Measurements from ENCODE around the gene POLR3A. TPM values are rescaled to one million over a fixed set of nuclear protein-coding genes. Genes with fewer than 3 reads are reported as not detected.
"Not testable (repeated sequence)": the region's sequence is repeated elsewhere in the genome, so short reads cannot be mapped to it uniquely, and the experiment has no call there.

Gene POLR3A
- total RNA-seq, 1 donor from 2014 or later: 19.5 TPM

DNA sequence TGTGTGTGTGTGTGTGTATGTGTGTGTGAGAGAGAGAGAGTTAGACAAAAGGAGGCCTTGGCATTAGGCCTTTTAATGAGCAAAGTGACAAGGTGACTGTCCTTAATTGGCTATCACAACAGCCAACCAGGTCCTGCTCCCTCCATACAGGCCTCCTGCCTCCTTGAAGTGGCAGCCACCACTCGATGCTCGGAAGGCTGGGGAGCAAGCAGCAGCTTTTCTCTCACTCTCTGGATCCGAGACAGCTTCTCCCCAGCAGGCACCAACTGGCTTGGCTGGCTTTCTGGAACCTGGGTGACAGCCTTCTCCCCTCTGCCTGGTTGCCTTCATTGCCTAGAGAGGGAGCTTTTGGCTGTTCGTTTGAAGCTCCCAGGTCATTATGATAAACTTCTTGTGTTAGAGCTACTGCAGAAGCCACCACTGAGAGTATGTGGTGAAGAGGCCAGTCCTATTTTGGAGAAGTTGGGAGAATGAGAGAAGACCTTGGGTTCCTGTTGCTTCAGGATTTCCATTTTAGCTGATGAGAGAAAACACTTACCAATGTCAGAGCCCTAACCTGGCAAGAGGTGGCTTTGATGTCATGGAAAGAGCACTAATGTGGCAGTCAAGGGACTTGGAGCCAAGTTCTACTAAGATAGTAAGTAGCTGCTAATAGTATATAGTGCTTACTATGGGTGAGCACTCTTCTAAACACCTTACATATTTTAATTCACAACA is 42.0 kb upstream of the POLR3A start:
- H3K27me3 Mint-ChIP-seq (ENCODE audit: unreplicated experiment): peaks cover 6% of the 10 kb centered on the region
- TF ChIP-seq, protein P1, sequence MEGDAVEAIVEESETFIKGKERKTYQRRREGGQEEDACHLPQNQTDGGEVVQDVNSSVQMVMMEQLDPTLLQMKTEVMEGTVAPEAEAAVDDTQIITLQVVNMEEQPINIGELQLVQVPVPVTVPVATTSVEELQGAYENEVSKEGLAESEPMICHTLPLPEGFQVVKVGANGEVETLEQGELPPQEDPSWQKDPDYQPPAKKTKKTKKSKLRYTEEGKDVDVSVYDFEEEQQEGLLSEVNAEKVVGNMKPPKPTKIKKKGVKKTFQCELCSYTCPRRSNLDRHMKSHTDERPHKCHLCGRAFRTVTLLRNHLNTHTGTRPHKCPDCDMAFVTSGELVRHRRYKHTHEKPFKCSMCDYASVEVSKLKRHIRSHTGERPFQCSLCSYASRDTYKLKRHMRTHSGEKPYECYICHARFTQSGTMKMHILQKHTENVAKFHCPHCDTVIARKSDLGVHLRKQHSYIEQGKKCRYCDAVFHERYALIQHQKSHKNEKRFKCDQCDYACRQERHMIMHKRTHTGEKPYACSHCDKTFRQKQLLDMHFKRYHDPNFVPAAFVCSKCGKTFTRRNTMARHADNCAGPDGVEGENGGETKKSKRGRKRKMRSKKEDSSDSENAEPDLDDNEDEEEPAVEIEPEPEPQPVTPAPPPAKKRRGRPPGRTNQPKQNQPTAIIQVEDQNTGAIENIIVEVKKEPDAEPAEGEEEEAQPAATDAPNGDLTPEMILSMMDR (IDR thresholded peaks at IDR 0.05): no peak
- H3K4me1 Mint-ChIP-seq (ENCODE audit: unreplicated experiment): peaks cover 5% of the 10 kb centered on the region
- no peak overlapping the region for H3K27ac Mint-ChIP-seq (ENCODE audit: unreplicated experiment)
- no peaks in the 10 kb centered on the region for H3K36me3 Mint-ChIP-seq (ENCODE audit: unreplicated experiment)
- DNase-seq (ENCODE audit: extremely low spot score, unreplicated experiment): no peak
- H3K4me3 Mint-ChIP-seq (ENCODE audit: unreplicated experiment): no peak overlapping the region
- H3K9me3 Mint-ChIP-seq (ENCODE audit: unreplicated experiment): peaks cover 4% of the 10 kb centered on the region

DNA sequence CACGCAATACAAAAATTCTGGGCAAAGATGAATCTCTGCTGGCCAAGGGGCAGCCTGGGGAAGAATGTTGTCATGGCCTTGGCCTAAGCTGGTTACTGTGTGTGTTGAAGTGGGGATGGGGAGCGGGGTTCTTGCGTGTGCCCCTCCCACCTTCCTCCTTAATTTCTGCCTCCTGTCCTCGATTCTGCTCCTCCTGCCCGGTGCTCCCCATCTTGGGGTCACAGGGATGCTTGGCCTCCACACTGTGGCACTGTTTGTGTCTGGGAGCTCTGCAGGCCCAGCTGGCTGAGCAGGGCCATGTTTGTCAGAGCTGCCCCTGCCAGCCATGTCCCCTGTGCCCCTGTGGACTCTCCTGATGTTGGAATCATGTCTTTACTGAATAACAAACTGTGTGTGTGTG is 41.4 kb upstream of the POLR3A start:
- no peak for DNase-seq (ENCODE audit: extremely low spot score, unreplicated experiment)
- peaks cover 6% of the 10 kb centered on the region for H3K27me3 Mint-ChIP-seq (ENCODE audit: unreplicated experiment)
- peaks cover 4% of the 10 kb centered on the region for H3K9me3 Mint-ChIP-seq (ENCODE audit: unreplicated experiment)
- H3K27ac Mint-ChIP-seq (ENCODE audit: unreplicated experiment): no peak overlapping the region
- TF ChIP-seq, protein P1 (IDR thresholded peaks at IDR 0.05): no peak
- H3K4me1 Mint-ChIP-seq (ENCODE audit: unreplicated experiment): peaks cover 10% of the 10 kb centered on the region
- H3K4me3 Mint-ChIP-seq (ENCODE audit: unreplicated experiment): no peak overlapping the region
- H3K36me3 Mint-ChIP-seq (ENCODE audit: unreplicated experiment): no peaks in the 10 kb centered on the region

DNA sequence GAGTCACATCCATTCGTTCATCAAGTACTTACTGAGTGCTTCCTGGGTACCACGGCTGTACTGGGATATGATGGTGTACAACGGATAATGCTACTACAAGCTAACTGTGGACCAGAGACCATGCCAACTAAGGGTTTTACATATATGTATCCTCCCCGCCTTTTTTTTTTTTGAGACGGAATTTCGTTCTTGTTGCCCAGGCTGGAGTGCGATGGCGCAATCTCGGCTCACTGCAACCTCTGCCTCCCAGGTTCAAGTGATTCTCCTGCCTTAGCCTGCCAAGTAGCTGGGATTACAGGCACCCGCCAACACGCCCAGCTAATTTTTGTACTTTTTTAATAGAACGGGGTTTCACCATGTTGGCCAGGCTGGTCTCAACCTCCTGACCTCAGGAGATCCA is 40.7 kb upstream of the POLR3A start:
- not testable (repeated sequence) for H3K36me3 Mint-ChIP-seq (ENCODE audit: unreplicated experiment); H3K27me3 Mint-ChIP-seq (ENCODE audit: unreplicated experiment); DNase-seq (ENCODE audit: extremely low spot score, unreplicated experiment); H3K4me3 Mint-ChIP-seq (ENCODE audit: unreplicated experiment); H3K9me3 Mint-ChIP-seq (ENCODE audit: unreplicated experiment); H3K27ac Mint-ChIP-seq (ENCODE audit: unreplicated experiment)
- peaks cover 12% of the 10 kb centered on the region for H3K4me1 Mint-ChIP-seq (ENCODE audit: unreplicated experiment)

DNA sequence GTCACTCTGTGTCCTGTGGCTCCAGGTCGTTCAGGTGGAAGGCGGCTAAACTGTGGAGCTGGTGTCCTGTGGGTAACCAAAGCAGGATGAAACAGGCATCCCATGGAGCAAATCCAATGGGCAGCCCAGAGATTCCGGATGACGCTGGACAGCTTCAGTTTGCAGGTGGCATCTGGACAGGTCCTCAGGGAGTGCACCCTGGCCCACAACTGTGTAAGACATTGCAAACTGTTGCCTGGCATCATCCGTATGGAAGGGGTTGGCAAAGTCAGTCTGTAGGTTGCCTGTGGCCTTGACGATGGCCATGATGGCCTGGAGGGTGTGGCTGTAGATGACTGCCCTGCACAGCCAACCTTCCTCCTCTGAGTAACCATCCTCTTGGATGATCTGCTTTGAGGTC is 39.8 kb upstream of the POLR3A start:
- Mint-ChIP-seq H3K9me3 (ENCODE audit: unreplicated experiment) (peaks cover 1% of the 10 kb centered on the region), H3K36me3 (ENCODE audit: unreplicated experiment) (no peaks in the 10 kb centered on the region), H3K4me1 (ENCODE audit: unreplicated experiment) (peaks cover 12% of the 10 kb centered on the region), H3K27me3 (ENCODE audit: unreplicated experiment) (peaks cover 4% of the 10 kb centered on the region), H3K4me3 (ENCODE audit: unreplicated experiment) (no peak overlapping the region), H3K27ac (ENCODE audit: unreplicated experiment) (no peak overlapping the region)
- TF ChIP-seq, protein P1 (IDR thresholded peaks at IDR 0.05): no peak
- no peak for DNase-seq (ENCODE audit: extremely low spot score, unreplicated experiment)

DNA sequence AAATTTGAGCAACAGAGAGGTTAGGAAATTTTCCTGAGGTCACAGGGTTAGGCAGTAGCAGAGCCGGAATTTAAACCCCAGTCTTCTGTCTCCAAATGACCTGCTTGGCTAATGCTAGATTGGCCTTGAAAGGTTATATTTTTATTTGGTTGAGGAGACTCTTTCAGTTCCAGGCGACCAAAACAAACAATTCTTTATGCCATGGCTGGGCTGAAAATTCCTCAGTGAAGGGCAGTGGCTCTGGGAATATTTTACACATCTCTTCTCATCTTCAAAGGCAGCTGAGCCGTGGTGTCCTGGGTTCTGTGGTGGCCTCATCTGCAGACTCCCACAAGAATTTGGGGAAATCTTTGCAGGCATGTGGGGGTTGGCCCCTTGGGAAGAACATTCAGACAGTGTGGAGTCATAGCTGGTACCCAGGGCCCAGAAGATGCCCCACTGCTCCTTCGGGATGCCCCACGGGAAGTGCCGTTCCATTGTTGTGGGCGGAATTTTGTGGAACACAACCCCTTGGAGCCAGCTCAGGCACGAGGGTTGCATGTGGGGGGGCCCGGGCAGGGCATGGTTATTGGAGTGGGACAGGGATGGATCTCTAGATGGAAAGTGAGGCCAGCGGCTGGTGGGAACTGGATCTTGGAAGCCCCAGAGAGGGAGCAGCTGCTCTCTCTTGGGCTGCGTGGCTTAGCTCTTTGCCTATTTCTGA is 37.6 kb upstream of the POLR3A start:
- TF ChIP-seq, protein P1 (IDR thresholded peaks at IDR 0.05): no peak
- Mint-ChIP-seq H3K9me3 (ENCODE audit: unreplicated experiment) (no peaks in the 10 kb centered on the region), H3K27me3 (ENCODE audit: unreplicated experiment) (peaks cover 6% of the 10 kb centered on the region), H3K27ac (ENCODE audit: unreplicated experiment) (no peak overlapping the region), H3K36me3 (ENCODE audit: unreplicated experiment) (no peaks in the 10 kb centered on the region), H3K4me3 (ENCODE audit: unreplicated experiment) (no peak overlapping the region), H3K4me1 (ENCODE audit: unreplicated experiment) (peaks cover 12% of the 10 kb centered on the region)
- DNase-seq (ENCODE audit: extremely low spot score, unreplicated experiment): no peak
